ENCODE measurements around the gene PTAFR.
A peak's percentile ranks its signal among the peaks of the same experiment; 100 is the strongest.

PTAFR gene

DNA sequence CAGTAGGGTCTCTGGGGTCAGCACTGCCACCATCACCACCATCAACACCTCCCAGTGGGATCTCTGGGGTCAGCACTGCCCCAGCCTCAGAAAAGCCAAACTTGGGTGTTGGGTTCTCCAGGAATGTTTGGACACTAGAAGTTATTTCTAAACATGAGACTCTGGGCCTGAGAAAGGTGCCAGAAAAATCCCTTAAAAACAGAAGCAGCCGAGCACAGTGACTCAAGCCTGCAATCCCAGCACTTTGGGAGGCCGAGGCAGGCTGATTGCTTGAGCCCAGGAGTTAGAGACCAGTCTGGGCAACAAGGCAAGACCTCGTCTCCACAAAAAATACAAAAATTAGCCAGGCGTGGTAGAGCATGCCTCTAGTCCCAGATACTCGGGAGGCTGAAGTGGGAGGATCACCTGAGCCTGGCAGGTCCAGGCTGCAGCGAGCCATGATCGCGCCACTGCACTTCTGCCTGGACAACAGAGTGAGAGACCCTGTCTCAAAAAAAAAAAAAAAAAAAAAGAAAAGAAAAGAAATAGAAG lies 470 bp downstream of the PTAFR start:
- DNase-seq, result no peak

DNA sequence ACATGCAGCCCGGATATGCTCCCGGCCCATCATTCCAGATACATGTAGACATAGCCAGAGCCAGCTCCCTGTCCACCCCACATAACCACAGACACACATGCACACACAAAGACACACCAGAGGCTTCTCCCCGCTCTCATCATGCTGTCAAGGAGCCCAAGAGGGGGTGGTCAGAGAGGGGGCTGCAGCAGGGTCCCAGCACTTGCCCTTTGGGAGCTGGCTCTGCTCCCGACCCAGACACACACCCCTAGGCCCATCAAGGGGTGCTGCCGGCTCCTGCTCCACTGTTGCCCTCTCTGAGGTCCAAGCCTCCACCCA lies 2.6 kb downstream of the PTAFR start:
- DNase-seq, result no peak

DNA sequence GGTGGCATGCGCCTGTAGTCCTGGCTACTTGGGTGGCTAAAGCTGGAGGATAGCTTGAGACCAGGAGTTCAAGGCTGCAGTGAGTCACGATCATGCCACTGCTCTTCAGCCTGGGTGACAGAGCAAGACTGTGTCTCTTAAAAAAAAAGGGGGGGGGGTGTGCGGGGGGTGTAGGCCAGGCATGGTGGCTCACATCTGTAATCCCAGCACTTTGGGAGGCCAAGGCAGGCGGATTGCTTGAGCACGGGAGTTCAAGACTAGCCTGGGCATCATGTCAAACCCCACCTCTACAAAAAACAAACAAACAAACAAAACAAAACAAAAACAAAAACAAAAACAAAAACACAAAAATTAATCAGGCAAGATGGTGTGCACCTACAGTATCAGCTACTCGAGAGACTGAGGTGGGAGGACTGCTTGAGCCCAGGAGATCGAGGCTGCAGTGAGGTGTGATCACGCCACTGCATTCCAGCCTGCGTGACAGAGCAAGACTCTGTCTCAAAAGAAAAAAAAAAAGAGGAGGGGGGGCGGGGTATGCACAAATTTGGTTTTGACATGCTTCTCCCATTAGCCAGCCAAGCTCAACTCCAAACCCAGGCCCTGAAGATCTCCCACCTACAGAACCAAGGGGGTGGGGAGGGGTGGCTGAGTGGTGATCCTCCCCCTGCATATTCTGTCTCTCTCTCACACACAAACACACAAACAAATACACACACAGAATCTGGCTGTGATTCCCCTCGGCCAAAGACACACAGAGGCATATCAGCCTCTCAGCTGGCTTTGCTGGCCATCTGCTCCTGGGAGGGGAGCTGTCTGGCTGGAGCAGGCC lies 3.1 kb downstream of the PTAFR start:
- DNase-seq, result peak; percentile 43 to 64

DNA sequence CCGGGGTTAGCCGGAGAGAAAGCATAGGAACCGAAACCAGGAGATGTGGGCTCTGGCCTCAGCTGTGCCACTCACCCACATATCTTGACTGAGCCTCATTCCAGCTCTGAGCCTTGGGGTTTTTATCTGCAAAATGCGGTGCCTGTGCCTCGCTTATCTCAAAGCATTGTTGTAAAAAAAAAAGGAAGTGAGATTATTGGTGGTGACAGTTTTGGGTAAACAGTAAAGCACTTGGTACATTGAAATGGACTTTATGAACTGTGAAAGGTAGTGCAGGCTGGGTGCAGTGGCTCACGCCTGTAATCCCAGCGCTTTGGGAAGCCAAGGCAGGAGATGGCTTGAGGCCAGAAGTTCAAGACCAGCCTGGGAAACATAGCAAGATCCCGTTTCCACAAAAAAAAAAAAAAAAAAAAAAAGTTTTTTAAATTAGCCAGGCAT lies 3.8 kb downstream of the PTAFR start:
- DNase-seq, result peak; percentile 23 to 33

DNA sequence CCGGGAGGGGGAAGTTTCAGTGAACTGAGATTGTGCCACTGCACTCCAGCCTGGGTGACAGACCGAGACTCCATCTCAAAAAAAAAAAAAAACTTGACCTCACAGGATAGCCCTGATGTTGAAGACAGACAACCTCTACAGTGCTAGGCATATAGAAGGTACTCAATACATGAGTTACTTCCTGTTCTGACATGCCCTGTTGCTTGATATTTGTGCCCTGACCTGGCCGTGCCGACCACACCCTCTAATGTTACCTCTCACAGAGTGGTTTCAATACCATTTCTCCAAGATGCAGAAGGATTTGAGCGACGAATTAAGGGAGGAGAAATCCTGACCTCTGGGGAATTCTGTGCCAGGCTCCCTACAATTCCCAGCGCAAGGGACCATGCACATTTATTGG lies 5.2 kb downstream of the PTAFR start:
- DNase-seq, result no peak

DNA sequence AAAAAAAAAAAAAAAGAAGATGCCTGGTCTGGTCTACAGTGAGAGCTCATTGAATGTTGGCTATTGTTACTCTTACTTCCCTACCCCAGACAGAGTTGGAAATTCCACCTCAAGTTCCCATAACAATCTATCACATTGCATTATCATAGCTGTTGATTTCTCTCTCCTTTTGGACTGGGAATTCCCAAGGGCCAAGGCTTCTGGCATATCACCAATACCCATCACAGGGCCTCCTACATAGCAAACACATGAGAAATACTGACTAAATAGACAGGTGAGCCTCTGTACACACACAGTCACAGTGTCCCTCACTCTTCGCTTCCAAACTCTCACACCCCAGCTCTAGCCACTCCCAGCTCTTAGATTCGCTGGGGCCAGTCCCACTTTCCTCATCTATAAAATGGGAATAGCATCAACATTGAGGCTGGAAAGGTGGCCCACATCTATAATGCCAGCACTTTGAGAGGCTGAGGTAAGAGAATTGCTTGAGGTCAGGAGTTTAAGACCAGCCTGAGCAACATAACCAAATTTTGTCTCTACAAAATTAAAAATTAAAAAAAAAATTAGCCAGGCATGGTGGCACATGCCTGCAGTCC lies 6.4 kb downstream of the PTAFR start:
- DNase-seq, result no peak

DNA sequence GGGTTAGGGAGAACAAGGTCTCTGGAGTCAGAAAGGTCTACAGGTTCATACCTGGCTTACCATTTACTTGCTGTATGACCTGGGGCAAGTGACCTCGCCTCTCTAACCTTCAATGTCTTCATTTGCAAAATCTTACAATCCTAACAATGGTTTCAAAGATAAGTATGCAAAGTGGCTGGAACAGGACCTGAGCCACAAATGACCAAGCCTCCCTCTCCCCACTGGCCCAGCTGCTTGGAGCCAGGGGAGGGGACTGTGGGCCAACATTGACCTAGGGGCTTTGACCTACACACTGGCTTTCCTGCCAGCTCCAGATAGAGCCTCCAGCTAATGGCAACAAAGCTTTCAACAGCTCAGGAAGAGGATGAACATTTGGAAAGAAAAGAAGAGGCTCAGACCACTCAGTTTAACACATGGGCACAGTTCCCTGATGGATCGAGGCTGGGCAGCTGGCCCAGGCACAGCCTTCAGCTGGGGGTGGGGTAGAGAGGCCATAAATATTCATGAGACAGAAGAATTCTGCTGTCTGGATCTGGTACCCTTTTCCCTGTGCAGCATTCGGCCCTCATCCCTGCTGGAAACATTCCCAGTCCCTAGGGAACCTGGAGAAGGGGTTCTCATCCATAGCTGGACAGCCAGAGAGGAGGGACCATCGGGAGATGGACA lies 12.9 kb downstream of the PTAFR start:
- DNase-seq, result peak; percentile 62 to 80

DNA sequence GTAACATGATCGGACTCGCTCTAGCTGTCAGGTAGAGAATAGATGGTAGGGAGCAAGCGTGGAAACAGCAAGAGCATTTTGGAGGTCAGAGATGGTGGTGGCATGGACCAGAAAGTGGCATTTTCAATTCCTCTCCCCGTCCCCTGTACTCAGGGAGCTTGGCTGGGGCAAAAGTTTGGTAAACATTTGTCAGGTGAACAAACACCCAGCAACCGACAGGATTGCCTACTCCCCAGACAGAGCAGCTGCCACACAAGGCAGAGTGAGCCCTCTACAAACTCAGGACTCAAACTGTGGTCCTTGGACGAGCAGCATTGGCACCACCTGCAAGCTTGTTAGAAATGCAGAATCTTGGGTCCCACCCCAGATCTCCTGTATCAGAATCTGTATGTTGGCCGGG lies 14.3 kb downstream of the PTAFR start:
- DNase-seq, result no peak

DNA sequence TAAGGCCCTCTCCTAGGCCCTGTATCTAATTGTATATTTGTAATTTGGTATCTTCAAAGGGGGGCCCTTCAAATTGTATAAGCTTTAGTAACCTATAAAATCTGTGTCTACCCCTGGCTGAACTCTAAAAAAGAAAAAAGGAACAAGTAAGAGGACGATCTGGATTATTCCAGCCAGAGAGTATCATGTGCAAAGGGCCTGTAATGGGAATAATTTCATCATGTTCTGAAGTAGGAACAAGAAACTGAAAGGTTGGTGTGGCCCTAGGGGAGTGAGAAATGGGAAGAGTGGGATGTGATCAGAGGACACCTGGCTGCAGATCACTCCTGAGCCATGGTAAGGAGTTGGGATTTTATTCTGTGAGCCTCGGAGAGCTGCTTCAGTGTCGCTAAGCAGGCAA lies 14.7 kb downstream of the PTAFR start:
- DNase-seq, result no peak

DNA sequence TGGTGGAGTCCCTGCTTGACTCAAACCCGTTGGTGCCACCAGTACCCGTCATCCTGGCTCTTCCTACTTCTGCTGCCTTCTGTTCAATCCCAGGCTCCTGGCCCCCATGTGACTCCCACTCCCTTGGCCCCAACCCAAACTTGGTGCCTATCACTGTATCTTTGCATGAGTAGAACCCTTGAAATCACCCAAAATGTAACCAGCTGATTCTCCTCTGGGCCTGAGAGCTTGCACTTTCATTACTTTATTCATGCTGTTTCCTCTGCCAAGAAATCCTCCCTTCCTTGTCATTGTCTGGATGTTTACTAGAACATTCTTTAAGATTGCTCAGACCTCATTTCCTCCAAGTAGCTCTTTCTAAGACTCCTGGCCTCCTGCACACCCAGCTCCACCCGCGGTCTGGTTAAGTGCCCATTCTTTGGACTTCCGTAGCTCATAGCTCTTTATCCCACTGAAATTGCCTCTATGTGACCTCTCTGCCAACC lies 15.7 kb downstream of the PTAFR start:
- DNase-seq, result no peak

DNA sequence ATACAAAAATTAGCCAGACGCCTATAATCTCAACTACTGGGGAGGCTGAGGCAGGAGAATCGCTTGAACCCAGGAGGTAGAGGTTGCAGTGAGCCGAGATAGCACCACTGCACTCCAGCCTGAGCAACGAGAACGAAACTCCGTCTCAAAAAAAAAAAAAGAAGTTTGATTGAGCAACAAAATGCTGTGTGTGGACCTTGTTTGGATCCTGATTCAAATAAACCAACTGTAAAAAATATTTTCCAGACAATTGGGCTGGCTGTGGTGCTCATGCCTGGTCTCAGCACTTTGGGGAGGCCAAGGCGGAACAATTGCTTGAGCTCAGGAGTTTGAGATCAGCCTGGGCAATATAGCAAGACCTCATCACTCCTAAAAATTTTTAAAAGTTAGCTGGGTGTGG lies 16.8 kb downstream of the PTAFR start:
- DNase-seq, result no peak

DNA sequence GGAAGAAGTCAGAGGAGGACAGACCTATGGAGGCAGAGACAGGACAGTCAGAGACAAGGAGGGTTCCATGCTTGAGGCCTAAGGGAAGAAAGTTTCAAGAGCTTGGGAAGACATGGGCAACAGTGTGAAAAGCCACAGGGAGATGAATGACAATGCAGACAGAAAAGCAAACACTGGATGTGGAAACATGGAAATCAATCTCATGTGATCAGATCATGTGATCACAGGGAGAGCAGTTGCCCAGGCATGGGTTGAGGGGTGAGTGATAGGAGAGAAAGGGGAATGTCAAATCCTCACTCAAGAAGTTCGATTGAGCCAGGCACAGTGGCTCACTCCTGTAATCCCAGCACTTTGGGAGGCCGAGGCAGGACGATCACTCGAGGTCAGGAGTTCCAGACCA lies 17.2 kb downstream of the PTAFR start:
- no peak for DNase-seq

DNA sequence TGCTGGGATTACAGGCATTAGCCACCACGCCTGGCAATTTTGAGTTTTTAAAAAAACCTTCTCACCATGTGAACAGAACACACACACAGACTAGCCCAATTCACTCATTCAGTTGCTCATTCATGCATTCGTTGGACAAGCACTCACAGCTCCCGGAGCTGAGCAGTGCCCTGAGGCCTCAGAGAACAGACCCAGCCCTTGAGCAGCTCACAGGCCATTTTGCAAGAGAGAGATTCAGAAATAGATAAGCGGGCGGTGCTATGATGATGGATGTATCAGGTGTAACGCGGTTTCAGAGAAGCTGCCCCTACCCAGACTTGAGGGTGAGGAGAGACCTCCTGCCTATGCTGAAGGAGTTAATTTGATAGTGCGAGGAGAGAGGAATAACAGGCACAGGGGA lies 18.6 kb downstream of the PTAFR start:
- no peak for DNase-seq

DNA sequence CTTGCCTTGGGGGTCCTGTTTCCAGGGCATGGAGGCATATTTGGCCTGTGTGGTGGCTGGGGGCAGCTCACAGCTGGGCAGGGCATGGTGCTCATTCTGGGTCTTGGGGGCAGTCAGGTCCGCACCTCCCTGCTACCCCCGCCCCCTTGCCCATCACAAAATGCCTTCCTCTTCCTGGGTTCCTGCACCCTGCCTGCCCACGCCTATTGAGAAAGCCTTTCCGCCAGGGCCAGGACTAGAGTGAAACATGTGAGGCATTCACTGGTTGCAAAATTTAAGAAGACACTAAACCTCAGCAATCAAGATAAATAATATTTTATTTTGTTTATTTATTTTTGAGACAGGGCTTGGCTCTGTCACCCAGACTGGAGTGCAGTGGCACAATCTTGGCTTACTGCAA lies 19.7 kb downstream of the PTAFR start:
- DNase-seq, result no peak

DNA sequence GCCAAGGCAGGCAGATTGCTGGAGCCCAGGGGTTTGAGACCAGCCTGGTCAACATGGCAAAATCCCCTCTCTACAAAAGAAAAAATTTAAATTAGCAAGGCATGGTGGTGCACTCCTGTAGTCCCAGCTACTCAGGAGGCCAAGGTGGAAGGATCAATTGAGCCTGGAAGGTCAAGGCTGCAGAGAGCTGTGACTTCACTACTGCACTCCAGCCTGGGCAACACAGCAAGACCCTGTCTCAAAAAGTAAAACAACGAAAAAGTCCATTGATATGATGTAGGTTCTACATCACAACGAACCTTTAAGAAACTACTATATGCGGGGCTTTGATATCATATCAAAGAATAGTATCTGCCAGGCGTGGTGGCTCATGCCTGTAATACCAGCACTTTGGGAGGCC lies 20.9 kb downstream of the PTAFR start:
- no peak for DNase-seq

DNA sequence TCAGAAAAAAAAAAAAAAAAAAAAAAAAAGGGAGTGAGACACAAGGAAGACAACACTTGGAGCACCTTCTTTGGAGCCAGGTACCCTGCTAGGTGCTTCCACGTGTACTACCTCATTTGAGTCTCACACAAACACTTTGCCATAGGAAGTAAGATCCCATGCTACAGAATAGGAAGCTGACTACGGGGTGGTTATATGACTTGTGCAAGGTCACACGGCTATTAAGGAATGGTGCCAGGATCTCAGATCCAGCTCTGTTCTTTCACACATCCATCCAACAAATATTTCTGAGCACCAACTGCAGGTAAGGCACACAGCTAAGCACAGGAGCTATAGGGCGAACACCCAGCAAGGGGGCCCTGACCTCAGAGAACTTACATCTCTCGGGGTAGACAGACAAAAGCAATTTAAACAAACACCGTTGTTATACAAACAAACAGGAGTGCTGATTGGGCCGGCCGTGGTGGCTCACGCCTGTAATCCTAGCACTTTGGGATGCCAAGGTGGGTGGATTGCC lies 22.4 kb downstream of the PTAFR start:
- no peak for DNase-seq

DNA sequence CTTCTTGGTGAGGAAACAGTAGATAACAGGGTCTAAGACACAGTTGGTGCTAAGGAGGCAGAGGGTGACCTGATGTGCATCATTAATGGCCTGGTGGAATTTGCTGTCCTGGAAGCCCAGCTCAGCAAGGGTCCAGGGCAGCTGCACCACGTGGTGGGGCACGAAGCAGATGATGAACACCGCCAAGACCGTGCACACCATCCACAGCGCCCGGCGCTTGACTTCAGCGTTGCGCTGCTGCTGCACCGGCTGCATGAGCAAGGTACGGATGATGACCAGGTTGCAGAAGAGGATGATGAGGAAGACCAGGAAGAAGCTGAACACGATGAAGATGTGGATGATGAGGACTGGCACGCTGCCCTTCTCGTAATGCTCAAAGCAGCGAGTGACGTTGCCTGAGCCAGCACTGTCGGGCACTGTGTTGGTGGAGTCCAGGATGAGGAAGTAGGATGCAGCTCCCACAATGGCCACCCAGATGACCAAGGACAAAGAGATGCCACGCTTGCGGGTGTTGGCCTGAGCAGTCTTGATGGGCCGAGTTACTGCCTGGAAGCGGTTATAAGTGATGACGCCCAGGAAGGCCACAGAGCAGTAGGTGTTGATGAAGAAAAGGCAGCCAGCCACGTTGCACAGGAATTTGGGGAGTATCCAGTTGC lies 26.2 kb downstream of the PTAFR start:
- DNase-seq, result no peak

DNA sequence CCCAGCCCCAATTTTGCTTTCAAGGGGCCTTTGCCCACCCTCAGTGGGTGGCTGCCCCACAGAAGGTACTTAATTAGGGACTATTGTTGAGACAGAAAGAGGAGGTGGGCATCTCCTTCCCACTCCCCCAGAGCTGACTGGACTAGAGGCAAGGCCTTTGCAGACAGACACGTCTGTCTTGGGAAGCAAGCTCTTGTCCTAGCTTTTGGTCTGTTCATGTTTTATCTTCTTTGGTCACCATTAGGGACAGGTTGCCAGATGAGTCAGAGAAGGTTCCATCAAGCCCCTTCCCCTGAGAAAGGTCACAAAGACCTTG lies 27.7 kb downstream of the PTAFR start:
- no peak for DNase-seq

DNA sequence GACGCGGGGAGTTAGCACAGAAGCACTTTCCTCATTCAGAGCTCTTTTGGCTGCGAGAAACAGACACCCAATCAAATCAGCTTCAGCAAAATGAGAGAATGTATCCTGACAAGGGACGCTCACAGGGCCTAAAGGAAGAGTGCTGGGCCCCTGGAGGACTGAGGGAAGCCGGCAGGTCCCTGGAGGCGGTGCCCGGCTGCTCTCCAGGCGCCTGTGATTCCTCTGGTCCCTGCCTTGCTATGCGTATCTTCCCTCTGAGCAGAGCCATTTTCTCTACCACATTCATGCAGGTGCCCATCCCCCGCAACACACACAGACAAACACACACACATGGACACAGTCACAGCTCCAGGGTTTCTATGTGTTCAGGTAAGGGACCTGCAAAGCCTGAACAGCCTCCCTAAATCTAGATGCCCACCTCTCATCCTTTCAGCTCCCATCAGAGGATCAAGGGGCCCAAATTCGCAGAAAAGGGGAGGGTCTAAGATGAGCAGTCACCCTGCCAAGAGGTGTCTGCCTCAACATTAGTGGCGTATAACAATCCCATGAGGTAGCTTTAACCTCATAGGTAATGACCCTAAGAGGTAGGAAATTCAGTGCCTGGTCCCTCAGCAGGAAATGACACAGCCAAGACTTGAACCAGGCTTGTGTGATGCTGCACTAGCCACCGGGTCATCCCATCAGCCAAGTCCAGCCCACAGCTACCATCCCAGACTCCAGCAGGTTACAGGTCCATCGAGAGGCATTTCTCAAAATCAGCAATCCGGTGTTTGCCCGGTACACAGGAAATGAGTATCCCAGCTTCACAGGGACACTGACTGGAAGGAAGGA lies 29.0 kb downstream of the PTAFR start:
- DNase-seq, result no peak

DNA sequence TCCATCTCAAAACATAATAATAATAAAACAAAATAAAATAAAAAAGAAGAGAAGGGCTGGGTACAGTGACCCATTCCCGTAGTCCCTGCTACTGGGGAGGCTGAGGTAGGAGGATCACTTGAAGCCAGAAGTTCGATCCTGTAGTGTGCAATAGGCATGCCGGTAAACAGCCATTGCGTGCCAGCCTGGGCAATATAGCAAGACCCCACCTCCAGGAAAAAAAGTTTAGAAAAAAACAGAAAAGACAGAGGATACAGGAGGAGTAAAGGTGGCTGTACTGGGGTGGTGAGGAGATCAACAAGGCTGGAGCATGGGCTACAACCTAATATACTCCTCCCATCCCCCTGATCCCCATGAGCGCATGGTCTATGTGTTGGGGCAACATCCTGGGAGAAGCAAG lies 30.8 kb downstream of the PTAFR start:
- no peak for DNase-seq

DNA sequence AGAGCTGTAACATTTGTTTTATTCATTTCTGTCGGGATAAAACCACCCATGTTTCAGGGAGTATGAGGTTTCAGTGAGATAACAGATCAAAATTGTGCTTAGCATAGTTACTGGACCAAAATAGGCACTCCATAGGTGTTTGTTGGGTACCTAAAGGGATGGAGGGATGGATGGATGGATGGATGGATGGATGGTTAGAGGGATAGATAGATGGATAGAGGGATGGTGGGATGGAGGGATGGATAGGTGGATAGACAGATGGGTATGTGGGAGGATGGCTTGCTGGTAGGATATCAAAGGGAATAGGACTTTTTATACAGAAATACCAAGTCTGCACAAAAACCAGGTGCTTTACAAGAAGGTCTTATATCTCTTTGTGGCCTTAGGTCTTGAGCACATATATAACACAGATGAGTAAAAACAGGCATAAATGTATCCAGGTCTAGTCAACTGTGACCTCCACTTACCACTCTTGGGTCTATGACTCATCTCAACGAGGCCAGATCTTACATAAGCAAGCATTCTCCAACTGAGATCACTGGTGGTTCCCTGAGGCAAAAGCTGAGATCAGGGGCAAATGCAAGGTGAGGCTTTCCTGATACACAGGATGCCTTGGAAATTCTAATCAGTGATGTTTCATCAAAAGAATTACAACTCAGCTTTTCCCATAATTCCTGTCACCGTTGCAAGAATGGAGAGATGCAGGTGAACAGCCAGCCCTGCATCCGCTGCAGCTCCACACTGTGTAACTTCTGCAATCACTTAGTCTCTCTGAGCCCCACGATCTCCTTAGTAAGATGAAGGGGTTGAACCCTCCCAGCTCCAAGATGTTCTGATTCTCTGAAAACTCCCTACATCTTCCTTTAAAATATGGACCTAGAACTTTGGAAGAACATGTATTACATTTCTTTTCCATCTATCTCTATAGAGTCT lies 32.0 kb downstream of the PTAFR start:
- DNase-seq, result no peak

Measured in hippocampal formation (tissue), 2 donors.